ENCODE data around the gene DPY30.
A peak's percentile ranks its signal among the peaks of the same experiment; 100 is the strongest.
"Not testable (repeated sequence)": the region's sequence is repeated elsewhere in the genome, so short reads cannot be mapped to it uniquely, and the experiment has no call there.

The DPY30 gene

GRCh38 chr2:32012872-32013271 lies 26.7 kb downstream of the DPY30 start:
- no peak for DNase-seq (ENCODE audit: low read depth, low spot score)
- Histone ChIP-seq H3K4me1 (ENCODE audit: insufficient read depth, insufficient read length) (no peaks in the 10 kb centered on the region), H3K9me3 (ENCODE audit: insufficient read depth, low read length) (no peaks in the 10 kb centered on the region), H3K9ac (ENCODE audit: insufficient read length, low read depth) (no peak overlapping the region), H3K4me3 (ENCODE audit: insufficient read length, low read depth) (no peak overlapping the region), H3K27me3 (ENCODE audit: insufficient read depth, insufficient read length) (no peaks in the 10 kb centered on the region), H3K36me3 (ENCODE audit: insufficient read depth, insufficient read length, low read length) (peaks cover 6% of the 10 kb centered on the region)
- no peak for TF ChIP-seq YY1 (IDR thresholded peaks at IDR 0.05; ENCODE audit: insufficient read depth, insufficient read length)
- no peak for TF ChIP-seq ZNF274 (IDR thresholded peaks at IDR 0.05; ENCODE audit: low read depth, low read length)
- no peak for TF ChIP-seq SUZ12 (IDR thresholded peaks at IDR 0.05; ENCODE audit: extremely low read depth, insufficient read depth, insufficient read length)

GRCh38 chr2:32011485-32011960 lies 28.1 kb downstream of the DPY30 start:
- no peaks in the 10 kb centered on the region for H3K9me3 ChIP-seq (ENCODE audit: insufficient read depth, low read length)
- peak overlapping the region; percentile 85 for H3K9ac ChIP-seq (ENCODE audit: insufficient read length, low read depth)
- no peaks in the 10 kb centered on the region for H3K4me1 ChIP-seq (ENCODE audit: insufficient read depth, insufficient read length)
- no peaks in the 10 kb centered on the region for H3K27me3 ChIP-seq (ENCODE audit: insufficient read depth, insufficient read length)
- DNase-seq (ENCODE audit: low read depth, low spot score), result no peak
- H3K36me3 ChIP-seq (ENCODE audit: insufficient read depth, insufficient read length, low read length), result peaks cover 2% of the 10 kb centered on the region
- H3K4me3 ChIP-seq (ENCODE audit: insufficient read length, low read depth), result peak overlapping the region; percentile 76
- no peak for TF ChIP-seq YY1 (IDR thresholded peaks at IDR 0.05; ENCODE audit: insufficient read depth, insufficient read length)
- no peak for TF ChIP-seq SUZ12 (IDR thresholded peaks at IDR 0.05; ENCODE audit: extremely low read depth, insufficient read depth, insufficient read length)
- no peak for TF ChIP-seq ZNF274 (IDR thresholded peaks at IDR 0.05; ENCODE audit: low read depth, low read length)

GRCh38 chr2:32010670-32011484 lies 28.7 kb downstream of the DPY30 start, which contains the start of gene MEMO1:
Gene MEMO1 (minus strand): TSS chr2:32011008. CDS start chr2:32010247, 761 bp downstream.
- Histone ChIP-seq H3K36me3 (ENCODE audit: insufficient read depth, insufficient read length, low read length) (peaks cover 2% of the 10 kb centered on the region), H3K4me1 (ENCODE audit: insufficient read depth, insufficient read length) (no peaks in the 10 kb centered on the region), H3K4me3 (ENCODE audit: insufficient read length, low read depth) (peak within 1 kb of the TSS; percentile 83), H3K27me3 (ENCODE audit: insufficient read depth, insufficient read length) (no peaks in the 10 kb centered on the region), H3K9ac (ENCODE audit: insufficient read length, low read depth) (peak within 1 kb of the TSS; percentile 93), H3K9me3 (ENCODE audit: insufficient read depth, low read length) (no peaks in the 10 kb centered on the region)
- TF ChIP-seq YY1 (IDR thresholded peaks at IDR 0.05; ENCODE audit: insufficient read depth, insufficient read length), result no peak
- no peak for TF ChIP-seq ZNF274 (IDR thresholded peaks at IDR 0.05; ENCODE audit: low read depth, low read length)
- TF ChIP-seq SUZ12 (IDR thresholded peaks at IDR 0.05; ENCODE audit: extremely low read depth, insufficient read depth, insufficient read length), result no peak
- peak; percentile 91 for DNase-seq (ENCODE audit: low read depth, low spot score)

GRCh38 chr2:32010280-32010669 lies 29.3 kb downstream of the DPY30 start:
- peak overlapping the region; percentile 83 for H3K4me3 ChIP-seq (ENCODE audit: insufficient read length, low read depth)
- not testable (repeated sequence) for H3K4me1 ChIP-seq (ENCODE audit: insufficient read depth, insufficient read length); H3K27me3 ChIP-seq (ENCODE audit: insufficient read depth, insufficient read length); DNase-seq (ENCODE audit: low read depth, low spot score); H3K9me3 ChIP-seq (ENCODE audit: insufficient read depth, low read length); H3K9ac ChIP-seq (ENCODE audit: insufficient read length, low read depth); H3K36me3 ChIP-seq (ENCODE audit: insufficient read depth, insufficient read length, low read length)

- peaks cover 2% of the 10 kb centered on the region for H3K36me3 ChIP-seq (ENCODE audit: insufficient read depth, insufficient read length, low read length)
- DNase-seq (ENCODE audit: low read depth, low spot score), result no peak
- H3K4me3 ChIP-seq (ENCODE audit: insufficient read length, low read depth), result peak overlapping the region; percentile 83
- H3K9me3 ChIP-seq (ENCODE audit: insufficient read depth, low read length), result no peaks in the 10 kb centered on the region
- no peak for TF ChIP-seq YY1 (IDR thresholded peaks at IDR 0.05; ENCODE audit: insufficient read depth, insufficient read length)
- TF ChIP-seq SUZ12 (IDR thresholded peaks at IDR 0.05; ENCODE audit: extremely low read depth, insufficient read depth, insufficient read length), result no peak
- TF ChIP-seq ZNF274 (IDR thresholded peaks at IDR 0.05; ENCODE audit: low read depth, low read length), result no peak
- H3K9ac ChIP-seq (ENCODE audit: insufficient read length, low read depth), result peak overlapping the region; percentile 93
- H3K4me1 ChIP-seq (ENCODE audit: insufficient read depth, insufficient read length), result no peaks in the 10 kb centered on the region
- H3K27me3 ChIP-seq (ENCODE audit: insufficient read depth, insufficient read length), result no peaks in the 10 kb centered on the region
These were observed 29.9 kb downstream of the DPY30 start for GRCh38 chr2:32009516-32010256.

- Histone ChIP-seq H3K27me3 (ENCODE audit: insufficient read depth, insufficient read length) (no peaks in the 10 kb centered on the region), H3K9ac (ENCODE audit: insufficient read length, low read depth) (peak overlapping the region; percentile 93), H3K4me1 (ENCODE audit: insufficient read depth, insufficient read length) (no peaks in the 10 kb centered on the region), H3K9me3 (ENCODE audit: insufficient read depth, low read length) (no peaks in the 10 kb centered on the region), H3K36me3 (ENCODE audit: insufficient read depth, insufficient read length, low read length) (peaks cover 2% of the 10 kb centered on the region), H3K4me3 (ENCODE audit: insufficient read length, low read depth) (peak overlapping the region; percentile 83)
- DNase-seq (ENCODE audit: low read depth, low spot score), result no peak
- TF ChIP-seq ZNF274 (IDR thresholded peaks at IDR 0.05; ENCODE audit: low read depth, low read length) (no peak), YY1 (IDR thresholded peaks at IDR 0.05; ENCODE audit: insufficient read depth, insufficient read length) (no peak)
These were observed 30.6 kb downstream of the DPY30 start for GRCh38 chr2:32008805-32009515.

GRCh38 chr2:32007121-32007391 lies 32.5 kb downstream of the DPY30 start:
- Histone ChIP-seq H3K27me3 (ENCODE audit: insufficient read depth, insufficient read length) (no peaks in the 10 kb centered on the region), H3K9me3 (ENCODE audit: insufficient read depth, low read length) (no peaks in the 10 kb centered on the region), H3K4me1 (ENCODE audit: insufficient read depth, insufficient read length) (no peaks in the 10 kb centered on the region), H3K36me3 (ENCODE audit: insufficient read depth, insufficient read length, low read length) (peaks cover 2% of the 10 kb centered on the region), H3K4me3 (ENCODE audit: insufficient read length, low read depth) (no peak overlapping the region), H3K9ac (ENCODE audit: insufficient read length, low read depth) (no peak overlapping the region)
- DNase-seq (ENCODE audit: low read depth, low spot score), result no peak
- TF ChIP-seq ZNF274 (IDR thresholded peaks at IDR 0.05; ENCODE audit: low read depth, low read length) (no peak), YY1 (IDR thresholded peaks at IDR 0.05; ENCODE audit: insufficient read depth, insufficient read length) (no peak), SUZ12 (IDR thresholded peaks at IDR 0.05; ENCODE audit: extremely low read depth, insufficient read depth, insufficient read length) (no peak)

All from NT2/D1 (cell line).